Glomerular visceral epithelial cell (primary cell): ENCODE measurements around the gene MOB3A.
"Not testable (repeated sequence)": the region's sequence is repeated elsewhere in the genome, so short reads cannot be mapped to it uniquely, and the experiment has no call there.

Experiments used
- DNase-seq: peaks from one replicate; pipeline ENCODE4 v3.0.0-alpha.2; 2016; ENCODE audit errors: extremely low spot score

The MOB3A gene

DNA sequence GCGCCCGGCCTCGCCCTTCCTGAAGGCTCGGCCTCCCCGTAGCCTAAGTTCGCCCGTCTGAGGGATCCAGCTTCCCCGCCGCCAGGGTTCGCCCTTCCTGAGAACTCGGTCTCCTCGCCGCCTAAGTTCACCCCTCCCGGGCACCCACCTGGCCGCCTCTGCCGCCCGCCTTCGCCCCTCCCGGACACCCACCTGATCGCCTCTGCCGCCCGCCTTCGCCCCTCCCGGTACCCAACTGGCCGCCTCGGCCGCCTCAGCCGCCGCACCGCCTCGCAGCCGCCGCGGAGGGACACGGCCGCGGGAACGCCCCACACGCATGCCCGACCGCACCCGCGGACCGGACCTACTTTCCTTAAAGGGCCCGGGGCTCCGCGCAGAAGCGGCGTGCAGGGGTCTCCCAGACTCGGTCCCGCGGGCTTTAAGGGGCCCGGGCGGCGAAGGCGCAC is at the start of gene MOB3A:
TSS of gene MOB3A (minus strand) at position 293 of the 446 bp plus-strand sequence. CDS start 17,766 bp downstream, outside the sequence.
- peak; percentile 90 for DNase-seq

DNA sequence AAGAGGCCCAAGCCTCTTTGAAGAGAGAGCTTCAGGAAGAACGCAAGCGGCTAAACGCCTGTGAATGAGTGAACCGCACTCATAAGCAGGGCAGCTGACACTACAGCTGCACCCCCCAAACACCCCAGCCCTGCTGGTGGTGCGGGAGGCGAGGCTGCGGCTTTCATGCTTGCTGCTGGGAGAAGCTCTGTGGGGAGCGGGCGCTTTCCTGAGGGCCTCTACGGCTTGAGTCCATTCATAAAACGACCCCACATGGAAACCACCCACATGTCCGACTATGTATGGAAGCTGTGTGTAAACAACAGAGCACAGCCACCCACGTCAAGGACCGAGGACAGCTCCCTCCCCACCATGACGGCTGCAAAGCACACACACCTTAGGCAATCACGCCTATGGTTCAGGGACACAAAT is 49.7 kb upstream of the MOB3A start:
- DNase-seq = no peak

DNA sequence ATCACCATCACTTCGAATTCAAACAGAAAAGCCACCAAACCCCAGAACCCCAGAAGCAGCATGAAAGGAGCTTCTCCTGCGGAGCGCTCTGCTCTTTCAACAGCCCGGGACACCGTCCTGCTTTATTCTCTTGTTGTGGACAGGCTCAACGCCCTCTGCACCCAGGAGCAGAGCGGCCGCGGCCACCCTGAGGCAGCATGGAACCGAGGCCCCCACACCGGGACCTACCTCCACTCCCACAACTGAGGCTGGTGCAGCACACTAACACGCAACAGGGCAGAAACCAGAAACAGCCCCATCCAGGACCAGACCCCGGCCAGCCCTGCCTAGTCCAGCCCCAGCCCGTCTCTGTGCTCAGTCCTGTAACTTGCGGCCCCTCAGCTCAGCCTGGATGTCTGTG is 48.1 kb upstream of the MOB3A start:
- no peak for DNase-seq

DNA sequence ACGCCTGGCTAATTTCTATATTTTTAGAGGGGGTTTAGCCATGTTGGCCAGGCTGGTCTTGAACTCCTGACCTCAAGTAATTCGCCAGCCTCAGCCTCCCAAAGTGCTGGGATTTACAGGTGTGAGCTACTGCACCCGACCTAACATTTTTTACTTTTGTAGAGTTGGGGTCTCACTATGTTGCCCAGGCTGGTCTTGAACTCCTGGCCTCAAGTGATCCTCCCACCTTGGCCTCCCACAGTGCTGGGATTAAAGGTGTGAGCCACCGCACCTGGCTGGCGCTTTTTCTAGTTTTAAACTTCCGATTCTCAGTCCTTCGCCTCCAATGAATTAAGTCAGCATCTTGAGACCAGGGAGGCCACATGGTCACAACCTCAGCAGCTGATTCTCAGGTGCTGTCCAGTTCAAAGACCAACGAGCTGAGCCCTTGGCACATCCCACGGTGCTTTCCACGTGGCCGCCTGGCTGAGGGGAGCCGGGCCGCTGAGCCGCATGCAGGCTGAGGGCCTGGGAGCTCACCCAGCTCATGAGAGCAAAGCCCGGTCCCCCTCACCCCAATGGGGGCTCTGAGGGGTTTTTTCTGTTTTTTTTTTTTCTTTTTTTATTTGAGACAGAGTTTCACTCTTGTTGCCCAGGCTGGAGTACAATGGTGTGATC is 46.2 kb upstream of the MOB3A start:
- DNase-seq = no peak

DNA sequence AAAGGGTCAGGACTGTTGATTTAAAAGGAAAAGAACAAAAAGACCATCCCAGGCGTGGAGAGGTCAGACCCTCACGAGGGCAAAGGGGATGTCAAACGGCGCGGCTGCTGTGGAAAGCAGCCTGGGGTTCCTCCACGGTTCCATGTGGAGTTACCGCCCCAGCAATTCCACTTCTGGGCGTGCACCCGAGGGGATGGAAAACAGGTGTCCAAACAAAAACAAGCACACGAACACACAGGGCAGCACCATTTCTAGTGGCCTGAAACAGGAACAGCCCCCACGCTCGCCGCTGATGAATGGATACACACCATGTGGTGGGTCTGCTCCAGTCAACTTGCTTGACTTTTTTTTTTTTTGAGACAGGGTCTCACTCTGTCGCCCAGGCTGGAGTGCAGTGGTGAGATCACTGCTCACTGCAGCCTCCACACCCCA is 44.0 kb upstream of the MOB3A start:
- no peak for DNase-seq

DNA sequence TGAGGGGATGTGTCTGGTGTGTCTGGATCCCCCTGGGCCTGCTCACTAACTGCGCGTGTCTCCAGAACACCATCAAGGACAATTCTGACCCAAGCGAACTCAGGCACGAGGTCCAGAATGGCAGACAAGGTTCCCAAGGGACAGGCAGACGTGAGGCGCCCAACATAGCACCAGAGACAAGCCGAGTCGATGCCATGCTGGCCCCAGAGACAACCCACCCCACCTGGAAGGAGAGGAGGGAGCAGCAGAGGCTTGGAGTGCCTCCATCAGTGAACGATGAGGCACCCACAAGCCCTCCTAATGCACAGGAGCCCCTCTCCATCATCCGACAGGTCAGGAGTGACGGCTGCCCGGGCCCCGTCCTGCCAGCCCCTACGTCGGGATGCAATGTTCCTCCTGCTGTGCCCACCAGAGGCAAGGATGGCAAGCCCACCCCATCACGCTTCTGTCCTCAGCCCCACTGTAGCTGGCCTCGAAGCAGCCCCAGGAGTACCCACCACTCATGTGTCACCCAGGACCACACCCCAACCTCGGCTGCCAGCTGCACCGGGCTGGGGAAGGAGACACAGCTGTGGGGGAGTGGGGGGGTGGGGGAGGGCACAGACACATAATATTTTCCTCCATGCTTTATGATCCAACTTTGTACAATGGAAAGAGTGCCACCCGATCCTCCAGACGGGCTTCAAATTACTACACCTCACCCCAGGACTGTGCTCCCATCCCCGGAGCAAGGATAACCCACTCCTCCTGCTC is 43.4 kb upstream of the MOB3A start:
- DNase-seq = no peak

DNA sequence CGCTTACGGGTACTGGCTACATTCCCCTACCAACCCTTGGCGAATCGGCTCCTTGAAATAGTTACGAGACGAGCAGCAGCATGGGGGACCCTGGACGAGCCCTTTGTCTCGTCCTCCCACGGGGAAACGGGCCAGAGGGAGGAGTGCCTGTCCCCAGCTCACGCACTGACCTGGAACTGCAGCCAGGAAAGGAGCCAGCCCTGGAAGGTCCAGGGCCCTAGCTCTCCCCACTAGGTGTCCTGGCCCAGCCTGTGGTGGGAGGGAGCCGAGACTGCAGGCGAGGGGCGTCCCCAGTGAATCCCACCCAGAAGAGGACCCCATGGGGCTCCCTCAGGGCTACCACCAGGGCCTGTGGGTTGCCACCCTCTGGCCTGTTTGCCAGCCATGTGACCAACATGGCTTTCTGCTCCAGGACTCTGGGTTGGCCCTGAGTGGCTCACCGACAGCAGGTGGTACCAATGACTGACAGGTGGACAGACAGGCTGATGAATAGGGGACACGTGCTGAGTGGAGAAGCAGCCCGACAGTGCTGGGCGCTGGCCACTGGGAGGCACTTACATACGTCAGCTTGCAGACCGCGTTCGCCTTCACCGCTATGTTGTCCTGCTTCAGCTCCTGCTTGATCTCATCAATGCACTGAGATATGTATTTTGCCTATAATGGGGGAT is 42.1 kb upstream of the MOB3A start:
- DNase-seq = no peak

DNA sequence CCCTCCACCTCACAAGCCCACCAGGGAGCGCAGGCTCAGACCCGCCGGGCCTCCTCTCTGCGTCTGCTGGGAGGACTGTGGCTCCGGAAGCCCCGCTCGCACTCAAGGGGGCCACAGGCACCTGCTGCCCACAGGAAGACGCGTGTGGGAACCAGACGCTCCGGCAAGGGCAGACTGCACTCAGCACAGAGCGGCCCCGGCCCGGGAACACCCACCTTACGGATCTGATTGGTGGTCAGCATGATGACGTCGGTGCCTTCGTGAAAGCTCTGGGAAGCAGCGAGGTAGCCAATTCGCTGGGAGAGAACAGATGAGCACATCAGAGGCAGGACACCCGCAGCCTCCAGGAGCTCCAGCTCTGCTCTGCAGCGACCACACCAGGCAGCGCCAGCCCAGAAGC is 40.7 kb upstream of the MOB3A start:
- no peak for DNase-seq

DNA sequence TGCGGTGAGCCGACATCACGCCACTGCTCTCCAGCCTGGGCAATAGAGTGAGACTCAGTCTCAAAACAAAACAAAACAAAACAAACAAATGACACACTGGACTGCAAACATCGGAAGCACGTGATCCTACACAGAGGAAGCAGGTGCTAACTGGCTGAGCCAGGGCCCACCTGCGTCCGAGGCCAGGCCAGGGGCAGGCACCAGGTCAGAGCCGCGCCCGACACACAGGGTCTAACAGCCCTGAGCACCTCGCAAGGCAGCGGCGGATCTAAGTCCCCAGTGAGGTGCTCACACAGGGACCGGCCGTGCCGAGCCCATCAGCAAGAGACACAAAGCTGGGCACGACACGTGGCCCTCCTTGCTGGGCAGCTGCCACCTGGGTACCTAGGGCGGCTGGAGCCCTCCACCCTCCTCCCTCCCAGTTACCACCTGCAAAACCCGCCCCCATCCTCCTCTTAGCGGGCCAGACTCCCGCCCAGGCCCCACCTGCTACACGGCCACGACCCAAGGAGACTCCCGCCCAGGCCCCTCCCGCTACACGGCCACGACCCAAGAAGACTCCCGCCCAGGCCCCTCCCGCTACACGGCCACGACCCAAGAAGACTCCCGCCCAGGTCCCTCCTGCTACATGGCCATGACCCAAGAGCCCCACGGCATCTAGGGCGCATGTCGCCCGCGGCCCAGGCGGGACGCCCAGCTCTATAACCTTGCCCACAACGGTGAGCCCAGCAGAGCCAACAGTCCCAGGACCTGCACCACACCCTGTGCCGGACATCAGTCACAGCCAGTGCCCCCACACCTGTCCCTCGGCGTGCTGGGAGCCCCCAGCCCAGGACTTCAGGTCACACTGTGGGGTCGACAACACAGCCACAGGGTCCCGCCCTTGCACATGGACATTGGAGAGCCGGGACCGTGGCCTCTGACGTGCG is 39.6 kb upstream of the MOB3A start:
- no peak for DNase-seq

DNA sequence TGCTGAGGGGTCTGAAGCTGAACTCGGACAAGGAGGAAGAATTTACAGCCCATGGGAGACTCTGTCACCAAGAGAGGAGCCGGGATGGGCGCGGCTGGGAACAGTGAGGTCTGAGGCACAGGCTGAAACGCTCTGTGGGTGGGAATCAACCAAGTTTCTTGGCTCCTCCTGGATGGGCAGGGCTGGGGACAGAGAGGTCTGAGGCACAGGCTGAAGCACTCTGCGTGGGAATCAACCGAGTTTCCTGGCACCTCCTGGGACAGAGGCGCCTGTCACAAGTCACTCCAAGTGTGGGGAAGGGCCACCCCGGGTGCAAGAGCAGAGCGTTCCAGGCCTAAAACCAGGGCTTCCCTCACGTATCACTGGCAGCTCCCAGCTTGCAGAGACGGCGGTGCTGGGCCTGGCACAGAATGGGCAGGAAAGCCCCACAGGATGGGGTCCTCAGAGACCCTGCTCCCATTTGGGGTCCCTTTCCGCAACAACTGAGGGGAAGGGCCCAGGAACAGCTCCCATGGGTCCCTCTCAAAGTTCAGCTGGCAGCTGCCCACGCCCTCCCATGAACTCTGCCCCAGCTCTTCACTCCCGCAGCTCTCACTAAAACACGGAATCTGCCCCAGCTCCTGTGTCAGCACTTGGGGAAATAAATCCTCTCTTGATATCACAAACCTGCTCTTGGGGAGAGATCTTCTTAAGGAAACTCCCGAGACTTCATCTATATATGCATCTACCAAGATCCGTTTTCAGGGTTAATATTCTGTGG is 36.8 kb upstream of the MOB3A start:
- no peak for DNase-seq

DNA sequence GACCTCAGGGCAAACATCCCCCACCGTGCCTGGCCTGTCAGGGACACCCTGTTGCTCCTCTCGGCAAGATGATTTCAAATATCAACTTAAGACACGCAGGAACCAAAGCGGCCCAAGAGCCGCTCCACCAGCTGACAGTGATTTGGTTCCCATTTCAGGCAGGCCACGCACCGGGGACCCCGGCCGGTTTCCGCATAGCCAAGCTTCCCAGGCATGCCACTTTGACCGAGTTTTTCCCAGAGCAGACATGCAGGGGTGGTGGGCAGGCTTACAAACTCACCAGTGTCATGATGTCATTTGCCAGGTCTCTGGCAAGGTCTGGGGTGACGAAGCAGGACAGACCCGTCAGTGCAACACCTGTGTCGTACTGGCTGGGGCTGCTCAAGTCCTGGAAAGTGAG is 36.1 kb upstream of the MOB3A start:
- DNase-seq = no peak

DNA sequence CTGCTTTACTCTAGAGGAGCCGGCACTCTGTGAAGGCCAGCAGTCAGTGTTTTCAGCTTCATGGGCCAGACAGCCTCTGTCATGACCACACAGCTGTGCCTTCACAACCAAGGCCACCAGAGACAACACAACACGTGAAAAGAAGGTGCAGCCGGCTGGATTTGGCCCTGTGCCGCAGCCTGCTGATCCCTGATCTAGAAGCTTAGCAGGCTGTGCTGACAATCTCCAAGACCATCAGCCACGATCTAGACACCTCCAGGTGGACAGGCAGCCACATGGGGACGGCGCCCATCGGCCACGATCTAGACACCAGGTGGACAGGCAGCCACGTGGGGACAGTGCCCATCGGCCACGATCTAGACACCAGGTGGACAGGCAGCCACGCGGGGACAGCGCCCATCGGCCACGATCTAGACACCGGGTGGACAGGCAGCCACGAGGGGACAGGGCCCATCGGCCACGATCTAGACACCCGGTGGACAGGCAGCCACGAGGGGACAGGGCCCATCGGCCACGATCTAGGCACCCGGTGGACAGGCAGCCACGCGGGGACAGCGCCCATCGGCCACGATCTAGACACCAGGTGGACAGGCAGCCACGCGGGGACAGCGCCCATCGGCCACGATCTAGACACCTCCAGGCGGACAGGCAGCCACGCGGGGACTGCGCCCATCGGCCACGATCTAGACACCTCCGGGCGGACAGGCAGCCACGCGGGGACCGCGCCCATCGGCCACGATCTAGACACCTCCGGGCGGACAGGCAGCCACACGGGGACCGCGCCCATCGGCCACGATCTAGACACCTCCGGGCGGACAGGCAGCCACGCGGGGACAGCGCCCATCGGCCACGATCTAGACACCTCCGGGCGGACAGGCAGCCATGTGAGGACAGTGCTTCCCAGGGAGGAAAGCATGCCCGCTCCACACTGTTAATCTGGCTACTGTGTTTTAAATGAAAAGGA is 35.2 kb upstream of the MOB3A start:
- not testable (repeated sequence) for DNase-seq

DNA sequence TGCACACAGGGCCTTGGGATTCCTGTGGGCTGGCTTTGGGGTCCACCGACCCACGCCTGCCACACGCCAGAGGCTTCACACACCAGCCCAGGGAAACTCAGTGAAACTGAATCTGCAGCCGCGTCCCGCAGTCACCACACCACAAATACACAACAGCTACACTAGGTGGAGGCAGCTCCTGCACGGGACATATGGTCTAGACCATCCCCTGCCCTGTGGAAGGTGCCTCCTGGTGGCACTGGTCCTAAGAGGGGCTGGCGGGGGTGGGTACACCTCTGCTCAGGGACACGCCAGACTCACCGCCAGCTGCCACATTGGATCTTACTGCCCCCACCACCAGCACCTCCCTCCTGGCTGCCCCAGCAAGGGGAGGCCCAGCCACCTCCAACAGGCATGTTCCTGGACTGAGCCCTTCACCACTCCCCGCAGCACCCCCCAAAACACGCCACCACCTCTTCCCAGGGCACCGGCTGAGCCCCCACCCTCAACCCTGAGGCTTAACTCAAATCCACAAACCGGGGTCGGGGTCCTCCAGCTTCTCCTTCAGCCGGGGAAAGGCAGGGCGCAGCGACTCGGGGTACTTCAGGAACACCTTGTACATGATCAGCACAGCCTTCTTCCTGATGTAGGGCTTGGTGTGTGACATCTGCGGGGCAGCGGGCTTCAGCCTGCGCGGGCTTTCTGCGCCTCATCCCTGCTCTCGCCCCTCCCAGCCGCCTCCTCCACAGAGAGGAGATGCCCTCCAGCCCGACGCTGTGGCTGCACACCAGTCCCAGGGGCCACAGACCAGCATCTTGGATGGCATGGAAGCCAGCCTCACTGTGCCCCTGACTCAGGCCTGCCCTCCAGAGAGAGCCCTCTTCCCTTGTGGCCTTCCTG is 34.0 kb upstream of the MOB3A start:
- DNase-seq = no peak

DNA sequence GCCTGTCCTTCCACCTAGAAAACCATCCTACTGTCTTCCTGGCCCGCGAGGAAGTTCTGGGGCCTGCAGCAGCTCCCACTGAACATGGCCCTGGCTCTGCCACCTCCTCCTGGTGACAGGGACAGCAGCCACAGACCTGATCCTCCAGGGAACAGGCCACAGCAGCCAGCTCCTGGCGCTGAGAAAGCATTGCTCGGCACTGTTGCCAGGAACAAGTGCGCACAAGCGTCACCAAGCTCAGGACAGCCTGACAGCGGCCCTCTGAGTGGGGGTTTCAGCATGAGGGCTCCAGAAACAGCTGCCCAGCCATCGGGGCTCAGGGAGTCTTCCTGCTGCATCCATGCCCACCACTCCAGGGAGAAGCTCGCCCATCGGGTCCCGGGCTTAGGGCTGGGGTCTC is 33.4 kb upstream of the MOB3A start:
- no peak for DNase-seq

DNA sequence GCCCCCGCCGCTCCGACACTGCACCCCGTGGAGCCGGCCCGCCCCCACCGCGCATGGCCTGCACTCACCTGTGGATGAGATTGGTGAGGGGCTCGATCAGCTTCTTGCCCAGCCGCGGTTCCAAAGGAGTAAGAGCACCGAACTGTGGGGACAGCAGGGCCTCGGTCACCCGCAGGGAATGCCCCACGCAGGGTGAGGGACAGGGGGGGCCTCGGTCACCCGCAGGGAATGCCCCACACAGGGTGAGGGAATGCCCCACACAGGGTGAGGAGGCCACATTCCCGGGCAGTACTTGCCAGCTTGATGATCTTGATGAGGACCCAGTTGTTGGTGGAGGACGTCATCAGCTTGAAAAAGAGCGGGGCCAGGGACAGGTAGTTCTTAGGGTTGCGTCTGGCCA is 32.9 kb upstream of the MOB3A start:
- DNase-seq = no peak

DNA sequence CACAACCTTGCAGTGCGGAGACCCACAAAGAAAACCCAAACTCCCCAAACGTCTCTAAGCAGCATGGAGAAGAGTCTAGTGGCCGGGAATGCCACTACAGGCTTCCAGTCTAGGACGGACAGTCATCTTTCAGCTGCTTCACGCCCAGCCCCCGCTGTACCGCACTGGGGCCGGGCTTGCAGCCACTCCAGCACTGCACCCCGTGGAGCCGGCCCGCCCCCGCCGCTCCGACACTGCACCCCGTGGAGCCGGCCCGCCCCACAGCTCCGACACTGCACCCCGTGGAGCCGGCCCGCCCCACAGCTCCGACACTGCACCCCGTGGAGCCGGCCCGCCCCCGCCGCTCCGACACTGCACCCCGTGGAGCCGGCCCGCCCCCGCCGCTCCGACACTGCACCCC is 32.1 kb upstream of the MOB3A start:
- not testable (repeated sequence) for DNase-seq

DNA sequence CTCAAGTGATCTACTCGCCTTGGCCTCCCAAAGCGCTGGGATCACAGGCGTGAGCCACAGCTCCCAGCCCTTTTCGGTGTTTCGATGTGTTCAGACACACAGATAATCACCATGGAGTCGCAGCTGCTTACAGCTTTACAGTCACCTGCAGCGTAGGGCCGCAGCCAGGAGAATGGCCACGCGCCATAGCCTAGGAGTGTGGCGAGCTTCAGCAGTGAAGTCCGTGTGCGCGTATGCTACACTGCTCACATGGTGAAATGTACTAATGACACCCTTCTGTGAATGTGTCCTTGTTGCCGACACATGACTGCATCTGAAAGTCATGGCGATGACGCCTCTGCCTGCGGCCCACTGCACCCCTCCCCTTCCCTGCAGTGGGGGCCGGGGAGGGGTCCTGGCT is 31.6 kb upstream of the MOB3A start:
- DNase-seq = no peak

DNA sequence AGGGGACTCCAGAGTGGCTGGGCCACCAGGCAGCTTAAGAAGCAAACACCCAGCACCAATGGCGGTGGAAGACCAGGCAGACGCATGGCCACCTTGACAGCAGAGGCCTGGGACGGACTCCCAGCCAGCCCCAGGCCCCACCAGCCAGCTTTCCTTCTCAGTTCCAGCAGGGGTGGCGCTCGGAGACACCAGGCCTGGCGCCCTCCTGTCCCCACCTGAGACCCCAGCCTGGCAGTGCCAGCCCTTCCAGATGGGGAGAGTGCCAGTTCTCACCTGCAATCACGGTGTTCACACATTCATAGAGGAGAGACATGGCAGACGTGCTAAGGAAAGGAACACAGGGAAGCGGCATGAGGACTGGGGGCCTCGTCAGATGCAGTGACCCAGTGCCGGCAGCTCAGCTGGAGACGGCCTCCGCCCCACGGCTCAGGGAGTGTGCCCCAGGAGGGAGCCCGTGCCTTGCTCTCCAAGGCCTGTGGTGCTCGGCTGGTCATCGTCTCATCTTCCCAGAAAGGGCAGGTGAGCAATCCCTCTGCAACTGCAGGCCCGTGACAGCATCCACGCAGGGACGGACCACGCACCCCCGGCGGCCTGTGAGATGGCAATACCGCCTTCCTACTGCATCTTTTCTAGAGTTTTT is 30.9 kb upstream of the MOB3A start:
- no peak for DNase-seq
